Measurements from ENCODE around the gene TRPV6.

GRCh38 chr7:142870147-142870559 lies 15.4 kb downstream of the TRPV6 start:
- TF ChIP-seq CTCF (IDR thresholded peaks at IDR 0.05) = no peak
- no peak for TF ChIP-seq POLR2A (IDR thresholded peaks at IDR 0.05)
